Measurements from ENCODE around the gene CCNL1.
"Not testable (repeated sequence)": the region's sequence is repeated elsewhere in the genome, so short reads cannot be mapped to it uniquely, and the experiment has no call there.

CCNL1 gene

GRCh38 chr3:157162620-157163019 is 2.7 kb upstream of the CCNL1 start:
- not testable (repeated sequence) for H3K27me3 Mint-ChIP-seq; H3K4me3 Mint-ChIP-seq; ATAC-seq (replicated peaks); DNase-seq; H3K9me3 Mint-ChIP-seq
- peak overlapping the region; percentile 65 to 99 for H3K27ac Mint-ChIP-seq
- H3K36me3 Mint-ChIP-seq (ENCODE audit: insufficient read depth), result peaks cover 39% of the 10 kb centered on the region
- peaks cover 16 to 26% of the 10 kb centered on the region in 2 donors for H3K4me1 Mint-ChIP-seq (ENCODE audit: low read depth in 2 of 2)

- peaks cover 57% of the 10 kb centered on the region for H3K36me3 Mint-ChIP-seq (ENCODE audit: insufficient read depth)
- peak; percentile 46 for ATAC-seq (replicated peaks)
- peak overlapping the region; percentile 99 for H3K27ac Mint-ChIP-seq
- DNase-seq, result peak in 2 of 3 experiments; percentile 56 to 57
- H3K9me3 Mint-ChIP-seq, result no peaks in the 10 kb centered on the region
- no peaks in the 10 kb centered on the region for H3K27me3 Mint-ChIP-seq
- peaks cover 27 to 42% of the 10 kb centered on the region in 2 donors for H3K4me1 Mint-ChIP-seq (ENCODE audit: low read depth in 2 of 2)
- H3K4me3 Mint-ChIP-seq, result peak overlapping the region; percentile 88 to 91
These were observed 894 bp upstream of the CCNL1 start for GRCh38 chr3:157160658-157161424.

- ATAC-seq (replicated peaks), result peak; percentile 59
- peak; percentile 71 to 78 (median 76) for DNase-seq
- Mint-ChIP-seq H3K4me1 (ENCODE audit: low read depth in 2 of 2) (peaks cover 36 to 59% of the 10 kb centered on the region in 2 donors), H3K4me3 (peak overlapping the region; percentile 88 to 91), H3K27ac (peak overlapping the region; percentile 99), H3K27me3 (no peaks in the 10 kb centered on the region), H3K9me3 (no peaks in the 10 kb centered on the region), H3K36me3 (ENCODE audit: insufficient read depth) (peaks cover 74% of the 10 kb centered on the region)
These were observed 748 bp downstream of the CCNL1 start for GRCh38 chr3:157159037-157159761.

- Mint-ChIP-seq H3K4me3 (peak overlapping the region; percentile 88 to 91), H3K4me1 (ENCODE audit: low read depth in 2 of 2) (peaks cover 42 to 69% of the 10 kb centered on the region in 2 donors), H3K27me3 (no peaks in the 10 kb centered on the region), H3K27ac (peak overlapping the region; percentile 99), H3K36me3 (ENCODE audit: insufficient read depth) (peaks cover 84% of the 10 kb centered on the region), H3K9me3 (no peaks in the 10 kb centered on the region)
- no peak for DNase-seq
- ATAC-seq (replicated peaks), result no peak
These were observed 2.1 kb downstream of the CCNL1 start for GRCh38 chr3:157157836-157158235.

GRCh38 chr3:157156837-157157635 is 2.9 kb downstream of the CCNL1 start:
- H3K27me3 Mint-ChIP-seq, result no peaks in the 10 kb centered on the region
- peaks cover 42 to 69% of the 10 kb centered on the region in 2 donors for H3K4me1 Mint-ChIP-seq (ENCODE audit: low read depth in 2 of 2)
- peak overlapping the region; percentile 99 for H3K27ac Mint-ChIP-seq
- H3K9me3 Mint-ChIP-seq, result no peaks in the 10 kb centered on the region
- H3K36me3 Mint-ChIP-seq (ENCODE audit: insufficient read depth), result peaks cover 92% of the 10 kb centered on the region
- DNase-seq, result no peak
- H3K4me3 Mint-ChIP-seq, result peak overlapping the region; percentile 88 to 91
- no peak for ATAC-seq (replicated peaks)

- Mint-ChIP-seq H3K9me3 (no peaks in the 10 kb centered on the region), H3K27me3 (no peaks in the 10 kb centered on the region), H3K4me3 (peak overlapping the region; percentile 88 to 91), H3K36me3 (ENCODE audit: insufficient read depth) (peaks cover 100% of the 10 kb centered on the region), H3K4me1 (ENCODE audit: low read depth in 2 of 2) (peaks cover 39 to 71% of the 10 kb centered on the region in 2 donors), H3K27ac (peak overlapping the region; percentile 99)
- DNase-seq (no peak), ATAC-seq (replicated peaks) (no peak)
These were observed 4.4 kb downstream of the CCNL1 start for GRCh38 chr3:157155591-157155990.

GRCh38 chr3:157154563-157155330 is 5.2 kb downstream of the CCNL1 start:
- Mint-ChIP-seq H3K4me3 (peak overlapping the region; percentile 88 to 91), H3K36me3 (ENCODE audit: insufficient read depth) (peaks cover 100% of the 10 kb centered on the region), H3K27me3 (no peaks in the 10 kb centered on the region), H3K4me1 (ENCODE audit: low read depth in 2 of 2) (peaks cover 35 to 73% of the 10 kb centered on the region in 2 donors), H3K27ac (peak overlapping the region; percentile 99), H3K9me3 (no peaks in the 10 kb centered on the region)
- DNase-seq (no peak), ATAC-seq (replicated peaks) (no peak)

GRCh38 chr3:157152930-157153329 is 7.0 kb downstream of the CCNL1 start:
- DNase-seq (no peak), ATAC-seq (replicated peaks) (no peak)
- Mint-ChIP-seq H3K4me1 (ENCODE audit: low read depth in 2 of 2) (peaks cover 36 to 74% of the 10 kb centered on the region in 2 donors), H3K4me3 (peak overlapping the region in 1 of 2 donors; percentile 30), H3K27me3 (no peaks in the 10 kb centered on the region), H3K36me3 (ENCODE audit: insufficient read depth) (peaks cover 100% of the 10 kb centered on the region), H3K9me3 (no peaks in the 10 kb centered on the region), H3K27ac (peak overlapping the region; percentile 25 to 49)

- no peak overlapping the region for H3K4me3 Mint-ChIP-seq
- no peaks in the 10 kb centered on the region for H3K27me3 Mint-ChIP-seq
- H3K9me3 Mint-ChIP-seq, result no peaks in the 10 kb centered on the region
- peak overlapping the region in 1 of 2 donors; percentile 75 for H3K27ac Mint-ChIP-seq
- peaks cover 32 to 69% of the 10 kb centered on the region in 2 donors for H3K4me1 Mint-ChIP-seq (ENCODE audit: low read depth in 2 of 2)
- DNase-seq (no peak), ATAC-seq (replicated peaks) (no peak)
- H3K36me3 Mint-ChIP-seq (ENCODE audit: insufficient read depth), result peaks cover 100% of the 10 kb centered on the region
These were observed 7.5 kb downstream of the CCNL1 start for GRCh38 chr3:157152438-157152837.

- H3K27ac Mint-ChIP-seq, result peak overlapping the region; percentile 51 to 75
- DNase-seq (no peak), ATAC-seq (replicated peaks) (no peak)
- H3K4me1 Mint-ChIP-seq (ENCODE audit: low read depth in 2 of 2), result peaks cover 27 to 61% of the 10 kb centered on the region in 2 donors
- no peak overlapping the region for H3K4me3 Mint-ChIP-seq
- H3K27me3 Mint-ChIP-seq, result no peaks in the 10 kb centered on the region
- H3K36me3 Mint-ChIP-seq (ENCODE audit: insufficient read depth), result peaks cover 100% of the 10 kb centered on the region
- no peaks in the 10 kb centered on the region for H3K9me3 Mint-ChIP-seq
These were observed 8.3 kb downstream of the CCNL1 start for GRCh38 chr3:157151627-157152026.

GRCh38 chr3:157151151-157151550 is 8.8 kb downstream of the CCNL1 start:
- no peak overlapping the region for H3K4me3 Mint-ChIP-seq
- no peak for DNase-seq
- peaks cover 22 to 57% of the 10 kb centered on the region in 2 donors for H3K4me1 Mint-ChIP-seq (ENCODE audit: low read depth in 2 of 2)
- H3K9me3 Mint-ChIP-seq, result no peaks in the 10 kb centered on the region
- peak overlapping the region in 1 of 2 donors; percentile 51 for H3K27ac Mint-ChIP-seq
- no peaks in the 10 kb centered on the region for H3K27me3 Mint-ChIP-seq
- peaks cover 100% of the 10 kb centered on the region for H3K36me3 Mint-ChIP-seq (ENCODE audit: insufficient read depth)
- no peak for ATAC-seq (replicated peaks)

- peaks cover 13 to 38% of the 10 kb centered on the region in 2 donors for H3K4me1 Mint-ChIP-seq (ENCODE audit: low read depth in 2 of 2)
- no peaks in the 10 kb centered on the region for H3K27me3 Mint-ChIP-seq
- H3K9me3 Mint-ChIP-seq, result no peaks in the 10 kb centered on the region
- H3K36me3 Mint-ChIP-seq (ENCODE audit: insufficient read depth), result peaks cover 97% of the 10 kb centered on the region
- ATAC-seq (replicated peaks) (no peak), DNase-seq (no peak)
- H3K4me3 Mint-ChIP-seq, result peak overlapping the region in 1 of 2 donors; percentile 8
- peak overlapping the region; percentile 76 to 85 for H3K27ac Mint-ChIP-seq
These were observed 10.7 kb downstream of the CCNL1 start for GRCh38 chr3:157149136-157149696.

Data from effector memory CD8-positive, alpha-beta T cell (primary cell).